Amygdala (tissue), 56 donors: ENCODE data around the gene OR2A7.
"Not testable (repeated sequence)": the region's sequence is repeated elsewhere in the genome, so short reads cannot be mapped to it uniquely, and the experiment has no call there.

Experiments used
- DNase-seq, 56 donors: peaks; one replicate each; lab custom pipeline; 2025; lab: John Stamatoyannopoulos, UW

Gene OR2A7

DNA sequence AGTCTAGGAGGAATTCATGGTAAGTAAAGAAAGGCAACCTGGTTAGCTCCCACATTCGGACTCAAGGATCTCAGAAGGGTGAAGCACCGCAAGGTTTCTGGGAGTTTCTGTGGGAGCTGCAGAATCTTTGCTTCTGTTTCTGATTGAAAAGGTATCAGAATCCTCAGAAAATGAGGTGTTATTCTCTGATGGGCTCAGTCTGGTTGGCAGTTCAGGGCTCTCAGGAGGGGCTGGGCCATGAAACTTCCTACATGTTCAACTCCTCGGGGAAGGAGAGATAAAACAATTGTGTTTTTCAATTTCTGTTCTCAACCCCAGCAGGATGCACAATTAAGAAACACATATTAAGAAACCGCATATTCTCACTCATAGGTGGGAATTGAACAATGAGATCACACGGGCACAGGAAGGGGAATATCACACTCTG lies 9.1 kb downstream of the OR2A7 start:
- no peak for DNase-seq

GRCh38 chr7:144252307-144252706 lies 12.3 kb downstream of the OR2A7 start:
- DNase-seq: not testable (repeated sequence)

DNA sequence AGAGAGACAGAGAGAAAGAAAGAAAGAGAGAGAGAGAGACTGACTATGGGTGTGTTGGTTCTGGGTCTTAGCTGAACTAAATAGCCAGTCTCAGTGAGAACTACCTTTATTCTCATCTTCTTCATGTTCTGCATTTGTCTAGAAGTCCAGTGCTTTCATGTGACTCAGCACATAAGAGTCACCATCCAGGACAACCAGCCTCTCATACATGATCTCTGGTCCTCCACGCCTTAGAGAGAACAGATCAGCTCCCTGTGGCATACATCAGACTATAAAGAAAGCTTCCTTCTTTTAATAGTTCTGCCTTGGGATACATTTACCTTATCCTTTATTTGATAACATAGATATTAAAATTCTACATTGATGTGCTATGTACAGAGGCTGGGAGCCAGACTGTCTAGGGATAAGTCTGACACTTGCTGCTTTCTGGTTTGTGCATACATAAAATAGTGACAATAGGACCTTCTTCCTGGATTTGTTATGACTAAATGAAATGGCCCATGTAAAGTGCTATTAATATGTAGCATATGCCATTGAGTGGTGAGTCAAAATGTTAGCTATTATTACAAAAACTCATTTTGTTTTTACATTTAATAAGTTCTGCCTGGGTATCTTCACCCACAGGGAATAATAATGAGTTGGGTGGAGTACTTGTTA lies 16.8 kb downstream of the OR2A7 start:
- DNase-seq: not testable (repeated sequence)

GRCh38 chr7:144246967-144247366 lies 17.6 kb downstream of the OR2A7 start:
- not testable (repeated sequence) for DNase-seq

GRCh38 chr7:144245372-144245771 lies 19.2 kb downstream of the OR2A7 start:
- not testable (repeated sequence) for DNase-seq

DNA sequence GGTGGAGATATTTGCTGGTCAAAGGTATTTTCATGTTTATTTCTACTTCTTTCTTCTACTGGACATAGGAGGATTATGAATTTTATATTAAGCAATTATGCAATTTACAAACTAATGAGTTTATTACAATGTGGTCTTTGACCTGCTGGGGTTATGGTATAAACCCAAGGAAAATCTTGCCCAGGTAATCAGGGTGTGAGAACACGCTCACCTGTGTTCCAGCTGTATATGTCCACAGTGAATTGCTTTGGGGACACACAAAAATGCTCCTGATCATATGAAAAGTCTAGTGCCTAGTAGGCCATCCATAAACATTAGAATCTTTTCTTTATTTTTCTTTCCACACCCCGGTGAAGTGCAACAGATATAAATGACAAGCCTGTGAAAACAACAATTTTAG lies 25.2 kb downstream of the OR2A7 start, which contains the start of gene OR2A42:
OR2A42 (minus strand) TSS at position 241 of the 400 bp plus-strand sequence. CDS start 6,762 bp downstream, outside the sequence.
- DNase-seq: not testable (repeated sequence)

DNA sequence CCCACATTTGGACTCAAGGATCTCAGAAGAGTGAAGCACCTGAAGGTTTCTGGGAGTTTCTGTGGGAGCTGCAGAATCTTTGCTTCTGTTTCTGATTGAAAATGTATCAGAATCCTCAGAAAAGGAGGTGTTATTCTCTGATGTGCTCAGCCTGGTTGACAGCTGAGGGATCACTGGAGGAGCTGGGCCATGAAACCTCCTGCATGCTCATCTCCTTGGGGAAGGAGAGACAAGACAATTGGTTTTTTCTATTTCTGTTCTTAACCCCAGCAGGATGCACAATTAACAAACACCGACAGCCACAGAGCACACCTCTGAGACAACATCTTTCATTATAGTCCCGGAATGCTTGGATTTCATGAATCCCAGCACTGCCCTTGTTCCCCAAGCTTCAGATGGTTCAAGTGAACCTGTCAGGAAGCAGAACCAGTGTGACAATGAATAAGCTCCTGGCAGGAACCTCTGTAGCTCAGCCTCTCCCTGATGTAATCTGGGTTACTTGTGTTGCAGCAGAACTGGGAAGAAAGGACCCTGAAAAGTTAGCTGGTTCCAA lies 26.0 kb downstream of the OR2A7 start:
- not testable (repeated sequence) for DNase-seq

- not testable (repeated sequence) for DNase-seq
These were observed 31.6 kb downstream of the OR2A7 start for GRCh38 chr7:144233039-144233438.

DNA sequence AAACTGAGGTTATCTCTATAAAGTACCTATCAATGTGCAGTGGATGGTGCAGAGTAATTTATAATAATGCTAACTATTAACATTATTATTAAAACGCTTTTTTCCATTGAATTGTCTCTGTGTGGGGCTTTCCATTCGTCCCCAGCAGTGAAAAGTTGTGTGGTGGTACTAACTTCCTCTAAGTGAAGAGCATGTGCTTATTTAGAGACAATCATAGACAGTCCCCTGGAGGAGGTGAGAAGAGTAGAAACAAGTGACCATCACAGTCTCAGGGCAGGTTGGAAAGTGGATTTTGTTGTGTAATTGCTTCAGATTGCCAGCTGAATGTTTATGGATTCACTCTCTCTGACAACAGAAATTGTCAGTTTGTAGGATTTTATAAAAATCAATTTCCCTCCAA lies 33.6 kb downstream of the OR2A7 start:
- DNase-seq: not testable (repeated sequence)

GRCh38 chr7:144228810-144229209 lies 35.8 kb downstream of the OR2A7 start:
- not testable (repeated sequence) for DNase-seq

GRCh38 chr7:144226866-144227265 lies 37.7 kb downstream of the OR2A7 start:
- DNase-seq: not testable (repeated sequence)

- DNase-seq: not testable (repeated sequence)
These were observed 40.9 kb downstream of the OR2A7 start for GRCh38 chr7:144223675-144224074.

- not testable (repeated sequence) for DNase-seq
These were observed 44.1 kb downstream of the OR2A7 start for GRCh38 chr7:144220531-144220930.

- DNase-seq: not testable (repeated sequence)
These were observed 45.4 kb downstream of the OR2A7 start for GRCh38 chr7:144219149-144219548.

DNA sequence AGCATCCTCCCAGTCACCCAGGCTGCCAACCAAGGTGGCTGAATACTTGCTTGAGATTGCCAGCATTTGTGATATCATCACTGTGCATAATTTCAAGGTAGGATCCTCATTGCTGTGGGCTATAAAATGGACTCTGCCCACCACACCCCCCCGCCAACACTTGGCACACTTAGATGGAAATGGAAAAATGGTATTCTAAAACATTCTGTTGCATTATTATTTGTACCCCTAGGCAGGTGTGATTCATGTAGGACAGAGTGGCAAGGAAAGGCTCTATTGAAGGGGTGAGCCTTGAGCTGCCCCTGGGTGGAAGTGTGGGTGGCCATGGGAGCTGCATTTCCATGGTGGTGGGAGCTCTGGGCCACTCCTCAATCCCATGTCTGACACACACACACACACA lies 46.0 kb downstream of the OR2A7 start:
- DNase-seq: not testable (repeated sequence)

DNA sequence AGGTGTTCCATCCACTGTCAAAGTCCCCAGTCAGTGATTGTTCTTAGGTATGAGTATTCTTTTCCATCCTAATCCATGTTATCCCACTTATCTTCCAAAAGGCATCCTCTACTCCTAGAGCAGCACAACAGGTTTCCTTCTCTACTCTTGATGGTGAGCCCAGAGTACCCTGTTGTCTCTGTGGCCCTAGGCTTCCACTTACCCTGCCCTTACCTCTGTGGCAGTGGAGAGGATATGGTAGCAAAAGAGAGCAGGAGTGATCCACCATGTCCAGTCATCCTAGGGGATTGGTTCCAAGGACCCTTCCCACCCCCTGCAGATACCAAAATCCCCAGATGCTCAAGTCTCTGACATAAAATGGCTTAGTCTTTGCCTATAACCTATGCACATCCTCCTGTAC lies 47.4 kb downstream of the OR2A7 start:
- not testable (repeated sequence) for DNase-seq
